HG03521 (cell line): Measurements from ENCODE around the gene C6orf89.
"Not testable (repeated sequence)": the region's sequence is repeated elsewhere in the genome, so short reads cannot be mapped to it uniquely, and the experiment has no call there.

Source experiments
- ATAC-seq: cut with Tn5 transposase; IDR thresholded peaks from one replicate; pipeline ENCODE4 v1.9.1; 2021; ENCODE audit warnings: mild to moderate bottlenecking, moderate library complexity; ENCODE audit not compliant: unreplicated experiment

Gene C6orf89

GRCh38 chr6:36920049-36920448 is 34.3 kb downstream of the C6orf89 start:
- ATAC-seq = no peak

- ATAC-seq = no peak
These were observed 34.8 kb downstream of the C6orf89 start for GRCh38 chr6:36920546-36920945.

GRCh38 chr6:36924131-36924530 is 38.4 kb downstream of the C6orf89 start:
- no peak for ATAC-seq

- ATAC-seq = no peak
These were observed 39.1 kb downstream of the C6orf89 start for GRCh38 chr6:36924778-36925374.

GRCh38 chr6:36925809-36926208 is 40.1 kb downstream of the C6orf89 start:
- ATAC-seq = no peak

GRCh38 chr6:36926708-36927513 is 41.2 kb downstream of the C6orf89 start:
- ATAC-seq = no peak

- no peak for ATAC-seq
These were observed 42.2 kb downstream of the C6orf89 start for GRCh38 chr6:36927691-36928546.

GRCh38 chr6:36928547-36928918 is 42.8 kb downstream of the C6orf89 start:
- ATAC-seq = no peak

- ATAC-seq = no peak
These were observed 43.4 kb downstream of the C6orf89 start for GRCh38 chr6:36929152-36929551.

GRCh38 chr6:36929607-36930006 is 43.9 kb downstream of the C6orf89 start:
- no peak for ATAC-seq

- ATAC-seq = no peak
These were observed 44.7 kb downstream of the C6orf89 start for GRCh38 chr6:36930483-36930882.

GRCh38 chr6:36933102-36933501 is 47.4 kb downstream of the C6orf89 start:
- no peak for ATAC-seq

- ATAC-seq = no peak
These were observed 47.8 kb downstream of the C6orf89 start for GRCh38 chr6:36933519-36933918.

- no peak for ATAC-seq
These were observed 49.1 kb downstream of the C6orf89 start for GRCh38 chr6:36934901-36935300.

GRCh38 chr6:36936824-36937223 is 51.1 kb downstream of the C6orf89 start:
- ATAC-seq = no peak

- ATAC-seq = no peak
These were observed 52.1 kb downstream of the C6orf89 start for GRCh38 chr6:36937896-36938295.

GRCh38 chr6:36938536-36938935 is 52.8 kb downstream of the C6orf89 start:
- no peak for ATAC-seq

- ATAC-seq = not testable (repeated sequence)
These were observed 53.3 kb downstream of the C6orf89 start for GRCh38 chr6:36939005-36939404.

GRCh38 chr6:36940027-36940426 is 54.3 kb downstream of the C6orf89 start:
- ATAC-seq = no peak

- ATAC-seq = not testable (repeated sequence)
These were observed 55.8 kb downstream of the C6orf89 start for GRCh38 chr6:36941561-36941960.

GRCh38 chr6:36942329-36942728 is 56.6 kb downstream of the C6orf89 start:
- not testable (repeated sequence) for ATAC-seq

- ATAC-seq = no peak
These were observed 58.9 kb downstream of the C6orf89 start for GRCh38 chr6:36944650-36945049.
